ENCODE measurements around the gene SLF2.

GRCh38 chr10:100979791-100980272 lies 67.1 kb downstream of the SLF2 start:
- TF ChIP-seq CTCF (IDR thresholded peaks at IDR 0.05; ENCODE audit: low read length) (no peak), EZH2 (optimal IDR thresholded peaks at IDR 0.05; ENCODE audit: low read depth, low read length) (no peak), EZH2phosphoT487 (IDR thresholded peaks at IDR 0.05; ENCODE audit: low read length) (no peak)
